Epithelial cell of esophagus (primary cell): ENCODE results near the gene AMZ1.
A peak's percentile ranks its signal among the peaks of the same experiment; 100 is the strongest.

Source experiments
- DNase-seq: peaks from one replicate; pipeline ENCODE4 v3.0.0; 2010; ENCODE audit warnings: low read depth
- H3K4me3 ChIP-seq: 2 replicates; pipeline ENCODE4 v1.5.1; 2011; ENCODE audit warnings: mild to moderate bottlenecking, low read length, control low read depth
- TF ChIP-seq, protein P1 (sequence below): IDR thresholded peaks from 2 replicates; pipeline ENCODE4 v1.5.1; 2011; ENCODE audit warnings: low read depth, mild to moderate bottlenecking, low read length, control low read depth, inconsistent platforms; ENCODE audit not compliant: insufficient read depth; ENCODE audit errors: missing control alignments

AMZ1 gene

DNA sequence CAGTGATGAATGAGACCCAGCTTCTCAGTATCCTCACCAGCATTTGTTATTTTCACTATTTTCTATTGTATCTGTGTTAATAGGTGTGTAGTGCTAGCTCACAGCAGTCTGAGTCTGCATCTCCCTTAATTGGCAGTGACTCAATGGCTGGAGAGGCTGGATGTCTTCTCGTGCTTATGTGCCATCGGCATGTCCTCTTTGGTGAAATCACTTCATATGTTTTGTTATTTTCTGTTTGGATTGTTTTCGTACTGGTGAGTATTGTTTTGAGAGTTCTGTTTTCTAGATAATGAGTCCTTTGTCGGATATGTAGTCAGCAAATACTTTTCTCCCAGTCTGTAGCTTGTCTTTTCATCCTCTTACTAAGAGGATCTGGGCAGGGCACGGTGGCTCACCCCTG, 66.1 kb downstream of the AMZ1 start:
- no peak for DNase-seq
- TF ChIP-seq, protein P1, sequence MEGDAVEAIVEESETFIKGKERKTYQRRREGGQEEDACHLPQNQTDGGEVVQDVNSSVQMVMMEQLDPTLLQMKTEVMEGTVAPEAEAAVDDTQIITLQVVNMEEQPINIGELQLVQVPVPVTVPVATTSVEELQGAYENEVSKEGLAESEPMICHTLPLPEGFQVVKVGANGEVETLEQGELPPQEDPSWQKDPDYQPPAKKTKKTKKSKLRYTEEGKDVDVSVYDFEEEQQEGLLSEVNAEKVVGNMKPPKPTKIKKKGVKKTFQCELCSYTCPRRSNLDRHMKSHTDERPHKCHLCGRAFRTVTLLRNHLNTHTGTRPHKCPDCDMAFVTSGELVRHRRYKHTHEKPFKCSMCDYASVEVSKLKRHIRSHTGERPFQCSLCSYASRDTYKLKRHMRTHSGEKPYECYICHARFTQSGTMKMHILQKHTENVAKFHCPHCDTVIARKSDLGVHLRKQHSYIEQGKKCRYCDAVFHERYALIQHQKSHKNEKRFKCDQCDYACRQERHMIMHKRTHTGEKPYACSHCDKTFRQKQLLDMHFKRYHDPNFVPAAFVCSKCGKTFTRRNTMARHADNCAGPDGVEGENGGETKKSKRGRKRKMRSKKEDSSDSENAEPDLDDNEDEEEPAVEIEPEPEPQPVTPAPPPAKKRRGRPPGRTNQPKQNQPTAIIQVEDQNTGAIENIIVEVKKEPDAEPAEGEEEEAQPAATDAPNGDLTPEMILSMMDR: no peak
- no peak overlapping the region for H3K4me3 ChIP-seq

DNA sequence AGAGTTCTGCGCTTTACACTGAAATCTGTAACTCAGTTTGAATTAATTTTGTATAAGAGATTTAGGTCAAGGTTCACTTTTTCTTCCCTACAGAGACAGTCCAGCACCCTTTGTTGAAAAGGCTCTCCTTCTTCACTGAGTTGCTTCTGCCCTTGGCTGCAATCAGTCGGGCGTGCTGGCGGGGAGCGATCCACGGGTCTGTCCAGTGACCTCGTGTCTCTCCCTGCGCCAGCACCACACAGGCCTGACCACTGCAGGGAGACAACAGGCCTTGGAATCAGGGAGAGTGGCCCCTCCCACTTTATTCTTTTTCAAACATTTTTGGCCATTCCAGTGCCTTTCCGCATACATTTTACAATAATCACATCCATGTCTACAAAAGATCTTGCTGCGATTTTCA, 66.9 kb downstream of the AMZ1 start:
- no peak overlapping the region for H3K4me3 ChIP-seq
- no peak for DNase-seq
- TF ChIP-seq, protein P1: no peak

DNA sequence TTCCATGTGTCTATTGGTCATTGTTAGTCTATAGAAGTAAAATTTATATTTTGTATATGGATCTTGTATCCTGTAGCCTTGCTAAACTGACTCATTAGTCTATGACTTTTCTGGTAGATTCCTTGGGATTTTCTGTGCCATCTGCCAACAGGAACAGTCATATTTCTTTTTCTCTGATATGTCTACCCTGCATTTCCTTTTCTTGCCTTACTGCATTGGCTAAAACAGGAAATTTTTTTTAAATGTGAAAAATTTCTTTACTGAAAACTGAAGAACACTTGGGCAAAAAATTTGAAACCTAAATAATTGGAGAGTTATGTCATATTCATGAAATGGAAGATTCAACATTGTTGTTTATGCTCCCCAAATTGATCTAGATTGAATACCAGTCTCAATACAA, 67.5 kb downstream of the AMZ1 start:
- no peak for DNase-seq
- no peak overlapping the region for H3K4me3 ChIP-seq
- TF ChIP-seq, protein P1: no peak

DNA sequence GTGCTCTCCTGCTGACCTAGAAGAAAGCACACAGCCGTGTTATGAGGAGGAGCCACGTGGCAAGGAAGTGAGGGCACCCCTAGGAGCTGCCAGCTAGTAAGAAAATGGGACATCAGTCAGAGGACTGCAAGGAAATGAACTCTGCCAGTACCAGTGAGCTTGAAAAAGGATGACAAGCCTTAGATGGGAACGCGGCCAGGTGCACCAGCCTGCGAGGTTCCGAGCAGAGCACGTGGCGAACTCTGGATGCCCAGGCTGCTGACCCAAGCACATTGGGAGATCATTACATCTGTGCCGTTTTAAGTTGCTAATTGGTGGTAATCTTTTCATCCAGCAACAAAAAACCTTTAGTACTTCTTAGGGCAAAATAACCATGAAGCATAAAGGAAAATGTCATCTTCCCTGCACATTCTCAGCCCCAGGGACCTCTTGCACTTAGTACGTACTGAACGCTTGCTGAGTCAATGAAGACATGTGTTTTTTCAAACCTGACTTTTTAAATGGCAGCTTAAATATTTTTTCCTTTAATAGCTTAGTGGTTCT, 69.4 kb downstream of the AMZ1 start:
- DNase-seq: peak; percentile 72
- no peak overlapping the region for H3K4me3 ChIP-seq
- TF ChIP-seq, protein P1: no peak

DNA sequence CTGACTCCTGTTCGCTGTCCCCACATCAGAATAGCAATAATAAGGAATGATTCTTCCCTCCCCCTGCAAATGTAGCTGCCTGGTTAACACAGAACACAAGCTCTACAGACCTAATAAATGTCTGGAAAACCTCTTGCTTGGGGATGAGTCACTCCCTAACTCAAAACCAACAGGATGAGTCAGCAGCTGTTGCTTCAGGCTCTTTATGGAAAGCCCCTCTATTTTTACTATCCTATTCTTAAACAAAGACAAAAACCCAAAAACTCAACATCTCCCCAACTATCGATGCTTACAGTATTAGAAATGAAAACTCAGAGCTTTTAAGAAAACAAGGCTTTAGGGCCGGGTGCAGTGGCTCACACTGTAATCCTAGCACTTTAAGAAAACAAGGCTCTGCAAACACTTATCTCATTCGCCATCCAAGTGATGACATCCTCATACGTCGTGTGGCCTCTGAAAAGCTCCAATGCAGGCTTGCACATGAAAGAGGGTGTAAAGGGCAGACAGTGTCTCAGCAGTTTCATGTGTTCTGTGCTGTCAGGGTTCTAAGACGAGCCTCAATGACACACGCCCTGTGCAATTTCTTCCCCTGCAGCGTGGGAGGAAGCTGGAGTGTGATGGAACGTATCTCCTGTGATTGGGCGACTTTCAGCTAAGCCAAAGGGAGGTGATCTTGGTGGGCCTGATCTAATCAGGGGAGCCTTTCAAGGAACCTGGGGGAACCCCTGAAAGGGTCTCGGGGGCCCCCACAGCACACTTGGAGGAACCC, 70.1 kb downstream of the AMZ1 start:
- peak; percentile 99 for DNase-seq
- TF ChIP-seq, protein P1: no peak
- H3K4me3 ChIP-seq: peak overlapping the region; percentile 6

DNA sequence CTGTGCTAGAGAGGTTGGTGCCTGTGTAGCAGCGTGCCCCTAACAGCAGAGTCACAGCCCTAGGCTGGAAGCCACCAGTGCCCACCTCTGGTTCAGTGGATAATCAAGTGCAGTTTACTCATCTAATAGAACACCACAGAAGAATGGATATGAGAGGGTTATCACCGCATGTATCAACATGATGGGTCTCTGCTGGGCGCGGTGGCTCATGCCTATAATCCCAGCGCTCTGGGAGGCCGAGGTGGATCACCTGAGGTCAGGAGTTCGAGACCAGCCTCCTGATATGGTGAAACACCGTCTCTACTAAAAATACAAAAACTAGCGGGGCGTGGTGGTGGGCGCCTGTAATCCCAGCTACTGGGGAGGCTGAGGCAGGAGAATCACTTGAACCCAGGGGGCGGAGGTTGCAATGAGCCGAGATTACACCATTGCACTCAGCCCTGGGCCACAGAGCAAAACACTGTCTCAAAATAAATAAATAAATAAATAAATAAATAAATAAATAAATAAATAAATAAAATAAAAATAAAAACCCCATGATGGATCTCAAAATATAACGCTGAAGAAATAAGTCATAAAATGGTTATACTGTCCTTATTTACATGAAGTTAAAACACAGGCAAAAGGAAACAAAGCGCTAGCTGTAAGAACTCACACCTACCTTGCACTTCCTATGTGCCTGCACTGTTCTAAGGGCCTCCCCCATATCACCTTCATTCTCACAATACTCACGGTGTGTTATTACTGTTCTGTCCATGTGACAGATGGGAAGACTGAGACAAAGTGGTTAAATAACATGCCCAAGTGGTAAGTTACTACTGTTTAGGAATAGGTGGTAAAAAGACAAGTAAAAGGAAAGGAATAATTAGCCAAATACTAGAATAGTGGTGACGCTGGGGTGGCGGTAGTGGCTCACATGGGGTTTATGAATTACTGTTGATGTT, 70.9 kb downstream of the AMZ1 start:
- TF ChIP-seq, protein P1: no peak
- DNase-seq: peak; percentile 44
- H3K4me3 ChIP-seq: no peak overlapping the region
